HG02610 (cell line): ENCODE results near the gene LAMTOR1.

Experiments
- ATAC-seq: cut with Tn5 transposase; IDR thresholded peaks from one replicate; pipeline ENCODE4 v1.9.1; 2021; ENCODE audit warnings: mild to moderate bottlenecking, moderate library complexity; ENCODE audit not compliant: unreplicated experiment

The LAMTOR1 gene

GRCh38 chr11:72083414-72083813 lies 19.7 kb downstream of the LAMTOR1 start:
- ATAC-seq, result no peak

DNA sequence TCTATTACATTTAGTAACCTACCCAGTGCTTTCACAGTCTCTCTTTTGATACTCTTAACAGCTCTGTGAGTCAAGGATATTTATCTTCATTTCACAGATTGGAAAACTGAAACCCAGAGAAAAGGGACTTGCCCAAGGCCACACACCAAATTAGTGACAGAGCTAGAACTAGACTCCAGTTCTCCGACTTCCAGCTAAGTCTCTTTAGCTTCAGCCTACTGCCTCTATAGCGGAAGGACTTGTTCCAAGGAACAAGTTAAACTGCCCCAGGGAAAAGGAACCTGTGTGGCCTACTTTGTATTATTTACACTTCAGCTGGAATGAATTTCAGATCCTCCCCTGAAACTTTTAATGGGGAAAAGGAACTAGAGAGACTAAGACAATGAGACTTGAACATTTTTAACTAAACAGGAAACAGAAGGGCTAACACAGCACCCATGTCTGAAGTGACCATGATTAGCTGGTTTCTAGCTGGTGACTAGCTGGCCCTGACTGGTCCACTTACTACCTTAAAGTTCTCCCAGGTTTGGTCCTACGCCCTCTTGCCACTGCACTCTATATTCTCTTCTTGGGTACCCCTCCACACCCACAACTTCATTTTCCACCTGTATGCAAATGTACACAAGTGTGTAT lies 21.2 kb downstream of the LAMTOR1 start:
- no peak for ATAC-seq

- ATAC-seq, result no peak
These were observed 21.9 kb downstream of the LAMTOR1 start for GRCh38 chr11:72081184-72081644.

DNA sequence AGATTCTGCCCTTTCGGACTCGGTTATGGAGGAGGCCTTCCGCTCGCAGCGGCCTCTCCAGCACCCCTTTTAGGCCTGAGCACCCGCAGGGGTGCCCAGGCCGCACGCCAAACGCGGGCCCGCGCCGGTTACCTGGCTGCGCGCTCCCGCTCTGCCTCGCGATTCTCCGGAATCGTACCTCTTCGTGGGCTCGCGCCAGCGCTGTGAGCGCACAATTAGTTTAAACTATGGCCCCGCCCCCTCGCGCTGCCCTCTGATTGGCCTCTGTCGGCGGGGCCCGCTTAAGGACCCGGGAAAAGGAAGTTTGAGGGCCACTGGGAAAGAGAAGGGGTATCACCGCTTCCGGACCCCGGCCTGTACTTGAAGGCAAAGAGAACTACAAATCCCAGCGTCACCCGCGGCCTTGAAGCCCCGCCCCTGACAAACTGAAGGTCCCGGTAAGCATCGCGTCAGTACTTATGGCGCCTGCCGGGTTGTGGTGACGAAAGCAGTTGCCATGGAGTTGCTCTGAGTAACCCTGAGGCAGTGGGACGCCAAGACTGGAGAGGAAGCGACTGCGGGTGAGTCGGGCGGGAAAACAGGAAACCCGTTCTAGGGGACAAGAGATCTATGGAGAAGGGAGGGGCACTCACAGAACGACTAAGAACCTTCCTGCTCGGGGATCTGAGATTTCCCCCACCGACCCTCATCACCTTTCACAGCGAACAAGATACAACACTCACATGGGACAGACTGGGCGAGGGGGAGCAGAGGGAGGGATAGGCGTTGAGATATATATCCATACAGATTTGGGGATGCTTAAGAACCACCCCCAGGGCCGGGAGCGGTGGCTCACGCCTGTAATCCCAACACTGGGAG lies 22.5 kb downstream of the LAMTOR1 start, which contains the start of the genes LRRC51 and NUMA1:
TSS of gene LRRC51 (plus strand) at position 525 of the 858 bp plus-strand sequence. CDS start 8,234 bp downstream, outside the sequence.
TSS of gene NUMA1 (minus strand) at position 217 of the 858 bp plus-strand sequence. CDS start 44,599 bp downstream, outside the sequence.
- ATAC-seq, result peak; percentile 92

DNA sequence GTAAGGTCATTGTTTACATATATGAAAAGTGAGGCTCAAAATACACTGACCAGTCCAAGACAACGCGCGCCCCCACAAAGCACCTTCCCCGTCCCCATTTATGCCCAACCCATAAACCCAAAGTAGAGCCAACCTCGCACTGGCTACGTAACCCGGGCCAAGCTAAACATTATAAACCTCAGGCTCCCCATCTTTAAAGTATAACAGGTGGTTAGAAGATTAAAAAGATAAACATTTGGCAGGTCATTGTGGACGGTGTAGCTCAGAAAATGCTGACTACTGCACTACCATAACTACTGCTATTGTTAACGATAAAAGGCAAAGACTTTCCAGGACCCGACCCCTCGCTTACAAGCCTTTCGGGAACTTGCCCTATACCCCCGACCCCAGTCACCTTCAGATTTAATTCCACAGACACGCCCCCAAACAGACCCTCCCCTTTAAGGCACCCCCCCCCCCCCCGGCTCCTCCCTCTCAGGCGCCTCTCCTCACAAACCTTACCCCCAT lies 23.2 kb downstream of the LAMTOR1 start:
- no peak for ATAC-seq

DNA sequence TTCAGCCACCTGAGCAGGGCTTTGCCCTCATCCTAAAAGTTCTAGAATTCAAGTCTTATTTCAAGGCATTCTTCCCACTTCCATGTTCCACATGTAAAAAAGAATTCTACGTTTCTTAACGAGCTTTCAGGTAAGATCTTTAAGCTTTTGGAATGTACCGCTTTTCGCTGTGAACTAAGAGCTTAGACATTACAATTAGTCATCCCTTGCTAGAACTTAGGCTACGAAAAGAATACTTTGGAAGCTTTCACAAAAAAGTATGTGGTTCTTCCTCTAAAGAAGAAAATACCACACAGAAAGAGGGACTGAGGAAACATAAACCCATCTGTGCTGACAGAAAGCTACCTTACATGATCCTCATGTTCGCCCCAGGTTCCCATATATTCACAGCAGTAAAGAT lies 24.6 kb downstream of the LAMTOR1 start:
- no peak for ATAC-seq

- ATAC-seq, result no peak
These were observed 27.3 kb downstream of the LAMTOR1 start for GRCh38 chr11:72075756-72076155.

GRCh38 chr11:72075109-72075508 lies 28.0 kb downstream of the LAMTOR1 start:
- ATAC-seq, result no peak

DNA sequence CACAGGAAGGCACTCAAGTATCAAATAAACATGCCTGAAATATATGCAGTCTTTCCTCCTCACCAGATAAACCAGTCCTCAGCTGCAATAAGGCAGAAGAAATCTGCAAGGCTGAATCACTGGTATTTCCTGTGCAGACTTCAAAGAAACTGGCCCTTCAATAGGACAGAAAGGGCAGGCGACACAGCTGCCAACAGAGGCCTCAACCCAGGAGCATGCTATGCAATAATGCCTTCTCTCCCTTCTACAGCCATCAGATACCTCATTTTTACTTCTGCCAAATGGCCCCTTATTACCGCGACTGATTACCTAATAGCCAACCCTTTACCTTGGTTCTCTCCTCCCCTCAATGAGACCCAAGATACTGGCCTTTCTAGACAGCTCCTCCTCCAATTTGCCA lies 30.7 kb downstream of the LAMTOR1 start:
- ATAC-seq, result no peak

GRCh38 chr11:72070491-72070890 lies 32.6 kb downstream of the LAMTOR1 start:
- ATAC-seq, result no peak

GRCh38 chr11:72069787-72070251 lies 33.3 kb downstream of the LAMTOR1 start:
- ATAC-seq, result peak; percentile 44

- peak; percentile 57 for ATAC-seq
These were observed 33.9 kb downstream of the LAMTOR1 start for GRCh38 chr11:72069200-72069599.

GRCh38 chr11:72067676-72068075 lies 35.4 kb downstream of the LAMTOR1 start:
- ATAC-seq, result no peak

- ATAC-seq, result no peak
These were observed 35.8 kb downstream of the LAMTOR1 start for GRCh38 chr11:72067266-72067665.

DNA sequence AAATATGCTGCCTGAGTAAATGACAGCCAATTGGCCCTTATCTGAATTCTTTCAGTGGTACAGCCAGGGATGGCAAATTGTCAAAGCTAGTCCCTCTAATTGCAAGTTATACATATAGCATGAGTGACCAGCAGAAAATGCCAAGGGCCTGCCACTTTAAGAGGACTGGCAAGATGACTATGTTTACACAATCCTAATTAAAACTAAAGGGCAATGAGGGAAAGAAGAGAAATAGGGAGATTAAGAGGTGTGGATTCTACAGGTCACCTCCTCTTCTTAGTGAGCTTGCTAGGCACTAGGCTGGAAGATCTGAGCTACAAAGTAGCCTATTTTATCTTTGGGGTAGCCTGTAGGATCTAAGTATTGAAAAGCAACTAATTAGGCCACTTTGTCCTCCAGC lies 36.2 kb downstream of the LAMTOR1 start:
- no peak for ATAC-seq

- no peak for ATAC-seq
These were observed 41.2 kb downstream of the LAMTOR1 start for GRCh38 chr11:72061739-72062396.

- no peak for ATAC-seq
These were observed 44.6 kb downstream of the LAMTOR1 start for GRCh38 chr11:72058416-72059034.

DNA sequence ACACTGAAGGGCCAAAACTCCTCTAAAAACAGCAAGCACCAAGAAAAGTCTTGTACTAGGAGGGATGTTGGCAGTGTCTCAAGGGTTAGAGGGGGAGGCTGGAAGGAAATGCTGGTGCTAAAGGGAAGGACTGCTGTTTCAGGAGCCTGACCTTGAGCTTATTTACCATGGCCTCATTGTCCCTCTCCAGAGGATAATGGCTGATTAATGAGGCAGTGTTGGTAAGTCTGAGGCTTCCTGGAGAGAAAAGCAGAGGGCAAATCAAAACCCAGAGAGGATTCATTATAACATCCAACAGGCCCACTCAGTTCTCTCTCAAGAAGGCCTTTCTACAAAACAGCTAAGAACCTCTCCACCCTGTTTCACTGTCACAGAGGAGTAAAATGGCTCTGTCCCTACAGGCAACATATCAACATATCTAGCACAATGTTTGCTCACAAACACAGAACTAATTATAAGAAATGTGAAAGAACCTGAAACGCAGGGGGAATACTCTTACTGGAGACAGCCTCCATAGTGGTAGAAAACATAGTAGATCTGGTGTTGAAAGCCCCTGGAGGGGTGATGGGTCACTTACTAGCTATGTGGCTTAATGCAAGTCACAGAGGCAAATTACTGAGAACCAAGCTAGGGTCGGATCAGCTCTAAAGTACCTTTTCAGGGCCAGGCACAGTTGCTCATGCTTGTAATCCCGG lies 54.2 kb downstream of the LAMTOR1 start:
- no peak for ATAC-seq
